Astrocyte (in vitro differentiated cells and primary cell): ENCODE results near the gene HSD17B13. TPM values are rescaled to one million over a fixed set of nuclear protein-coding genes. Genes with fewer than 3 reads are reported as not detected.

ENCODE experiments used
- DNase-seq: peaks from one replicate; pipeline ENCODE4 v3.0.0-alpha.2; 2010; ENCODE audit warnings: low read depth
- FAIRE-seq: peaks from 2 replicates; lab custom pipeline; 2011; peaks lifted over from hg19 to GRCh38; lab: Jason Lieb, UNC
- H2AFZ ChIP-seq: 2 replicates; pipeline ENCODE4 v1.6.0; 2012; ENCODE audit warnings: low read depth, low read length, inconsistent platforms
- H3K27ac ChIP-seq: 2 replicates; pipeline ENCODE4 v1.5.1; 2011; ENCODE audit warnings: low read depth, low read length, inconsistent platforms
- H3K27me3 ChIP-seq: 2 replicates; pipeline ENCODE4 v1.6.0; 2011; ENCODE audit warnings: low read length, inconsistent platforms; ENCODE audit not compliant: insufficient read depth
- H3K36me3 ChIP-seq: 2 replicates; pipeline ENCODE4 v1.5.1; 2011; ENCODE audit warnings: low read length, inconsistent platforms; ENCODE audit not compliant: insufficient read depth
- H3K4me1 ChIP-seq: 2 replicates; pipeline ENCODE4 v1.5.1; 2011; ENCODE audit warnings: low read length, inconsistent platforms; ENCODE audit not compliant: insufficient read depth
- H3K4me2 ChIP-seq: 2 replicates; pipeline ENCODE4 v1.6.0; 2012; ENCODE audit warnings: low read length, inconsistent platforms
- H3K4me3 ChIP-seq: 2 replicates; pipeline ENCODE4 v1.5.1; 2011; ENCODE audit warnings: low read depth, mild to moderate bottlenecking, low read length, inconsistent platforms; ENCODE audit not compliant: insufficient read depth
- H3K79me2 ChIP-seq: 2 replicates; pipeline ENCODE4 v1.6.0; 2012; ENCODE audit warnings: mild to moderate bottlenecking, low read length, inconsistent platforms; ENCODE audit not compliant: insufficient read depth
- H3K9ac ChIP-seq: 2 replicates; pipeline ENCODE4 v1.6.0; 2012; ENCODE audit warnings: mild to moderate bottlenecking, low read length, inconsistent platforms
- H3K9me3 ChIP-seq: 2 replicates; pipeline ENCODE4 v1.5.1; 2012; ENCODE audit warnings: low read depth, mild to moderate bottlenecking, low read length, inconsistent platforms; ENCODE audit not compliant: insufficient read depth
- H4K20me1 ChIP-seq: 2 replicates; pipeline ENCODE4 v1.6.0; 2012; ENCODE audit warnings: low read length, inconsistent platforms; ENCODE audit not compliant: insufficient read depth
- H3K27ac Mint-ChIP-seq: one replicate; pipeline ENCODE4 v1.8.0; 2021; ENCODE audit warnings: mild to moderate bottlenecking, mixed read lengths; ENCODE audit not compliant: unreplicated experiment
- H3K27me3 Mint-ChIP-seq: one replicate; pipeline ENCODE4 v1.8.0; 2021; ENCODE audit warnings: low read depth, mixed read lengths; ENCODE audit not compliant: unreplicated experiment
- H3K36me3 Mint-ChIP-seq: one replicate; pipeline ENCODE4 v1.8.0; 2021; ENCODE audit warnings: low read depth, mixed read lengths; ENCODE audit not compliant: unreplicated experiment
- H3K4me1 Mint-ChIP-seq: one replicate; pipeline ENCODE4 v1.8.0; 2021; ENCODE audit warnings: low read depth, mixed read lengths; ENCODE audit not compliant: unreplicated experiment
- H3K4me3 Mint-ChIP-seq: one replicate; pipeline ENCODE4 v1.8.0; 2021; ENCODE audit warnings: mild to moderate bottlenecking, moderate library complexity, mixed read lengths; ENCODE audit not compliant: unreplicated experiment
- H3K9me3 Mint-ChIP-seq: one replicate; pipeline ENCODE4 v1.8.0; 2021; ENCODE audit warnings: mild to moderate bottlenecking, mixed read lengths; ENCODE audit not compliant: unreplicated experiment
- CTCF ChIP-seq: IDR thresholded peaks from 2 replicates; pipeline ENCODE4 v1.5.1; 2011; ENCODE audit warnings: low read depth, mild to moderate bottlenecking, inconsistent platforms, low read length, moderate library complexity; ENCODE audit not compliant: insufficient read depth
- EZH2 ChIP-seq: IDR thresholded peaks from 2 replicates; pipeline ENCODE4 v1.6.1; 2012; ENCODE audit warnings: mild to moderate bottlenecking, low read length, inconsistent platforms; ENCODE audit not compliant: insufficient read depth
- total RNA-seq: library from RNA; stranded (reverse); gene quantifications from 2 replicates; pipeline ENCODE4 v1.2.1, GENCODE V29; 2021

The HSD17B13 gene
- total RNA-seq, 1 donor from 2014 or later = 0.09 TPM

- Histone ChIP-seq H4K20me1 (no peaks in the 10 kb centered on the region), H3K9ac (no peak overlapping the region), H3K9me3 (no peaks in the 10 kb centered on the region), H3K4me3 (no peak overlapping the region), H2AFZ (no peak overlapping the region), H3K36me3 (no peaks in the 10 kb centered on the region), H3K27me3 (no peaks in the 10 kb centered on the region), H3K79me2 (no peaks in the 10 kb centered on the region), H3K4me2 (no peak overlapping the region), H3K4me1 (no peaks in the 10 kb centered on the region), H3K27ac (no peak overlapping the region)
- Mint-ChIP-seq H3K4me1 (no peaks in the 10 kb centered on the region), H3K4me3 (no peak overlapping the region), H3K9me3 (peaks cover 1% of the 10 kb centered on the region), H3K27me3 (no peaks in the 10 kb centered on the region), H3K36me3 (no peaks in the 10 kb centered on the region), H3K27ac (no peak overlapping the region)
- no peak for TF ChIP-seq EZH2
- no peak for TF ChIP-seq CTCF
- DNase-seq (no peak), FAIRE-seq (no peak)
These were observed 4.5 kb upstream of the HSD17B13 start for GRCh38 chr4:87327136-87327535.

DNA sequence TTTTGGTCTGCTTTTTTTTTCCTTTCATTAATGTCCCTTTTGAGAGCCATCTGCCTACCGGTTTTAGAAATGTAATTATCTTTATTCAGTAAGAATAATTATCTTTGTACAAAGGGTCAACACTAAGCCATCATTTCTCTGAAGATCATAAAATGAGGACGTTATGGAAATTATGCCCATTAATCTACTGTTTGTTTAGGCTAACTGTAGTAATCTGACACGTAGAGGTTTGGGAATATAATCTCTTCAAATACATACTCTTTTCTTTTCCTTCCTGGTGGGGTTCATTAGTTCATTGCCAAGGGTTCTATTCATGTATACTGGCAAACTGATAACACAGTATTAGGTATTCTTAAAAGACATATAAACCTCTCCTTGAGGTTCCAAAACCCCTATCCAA is 3.8 kb upstream of the HSD17B13 start:
- Histone ChIP-seq H3K9ac (no peak overlapping the region), H3K27ac (no peak overlapping the region), H4K20me1 (no peaks in the 10 kb centered on the region), H3K36me3 (no peaks in the 10 kb centered on the region), H3K4me2 (no peak overlapping the region), H3K79me2 (no peaks in the 10 kb centered on the region), H3K27me3 (no peaks in the 10 kb centered on the region), H3K4me1 (no peaks in the 10 kb centered on the region), H3K4me3 (no peak overlapping the region), H3K9me3 (no peaks in the 10 kb centered on the region), H2AFZ (no peak overlapping the region)
- FAIRE-seq (no peak), DNase-seq (no peak)
- Mint-ChIP-seq H3K9me3 (no peaks in the 10 kb centered on the region), H3K4me1 (no peaks in the 10 kb centered on the region), H3K4me3 (no peak overlapping the region), H3K36me3 (no peaks in the 10 kb centered on the region), H3K27ac (no peak overlapping the region), H3K27me3 (no peaks in the 10 kb centered on the region)
- no peak for TF ChIP-seq CTCF
- no peak for TF ChIP-seq EZH2

GRCh38 chr4:87321888-87322287 is 794 bp downstream of the HSD17B13 start:
- H3K9ac ChIP-seq = no peak overlapping the region
- Mint-ChIP-seq H3K4me3 (no peak overlapping the region), H3K9me3 (no peaks in the 10 kb centered on the region), H3K27me3 (no peaks in the 10 kb centered on the region), H3K36me3 (no peaks in the 10 kb centered on the region), H3K27ac (no peak overlapping the region), H3K4me1 (no peaks in the 10 kb centered on the region)
- DNase-seq (no peak), FAIRE-seq (no peak)
- TF ChIP-seq EZH2 (no peak), CTCF (no peak)
- H3K27me3 ChIP-seq = no peaks in the 10 kb centered on the region
- H3K4me1 ChIP-seq = no peaks in the 10 kb centered on the region
- no peak overlapping the region for H3K4me3 ChIP-seq
- H4K20me1 ChIP-seq = no peaks in the 10 kb centered on the region
- H3K36me3 ChIP-seq = no peaks in the 10 kb centered on the region
- H3K4me2 ChIP-seq = no peak overlapping the region
- H3K9me3 ChIP-seq = no peaks in the 10 kb centered on the region
- H3K79me2 ChIP-seq = no peaks in the 10 kb centered on the region
- H2AFZ ChIP-seq = no peak overlapping the region
- H3K27ac ChIP-seq = no peak overlapping the region
